SK-N-SH (cell line): ENCODE results near the gene TCHP. TPM values are rescaled to one million over a fixed set of nuclear protein-coding genes. Genes with fewer than 3 reads are reported as not detected.

ENCODE experiments used
- CTCF ChIA-PET: fragments of 300-600, 350-600 bp; formaldehyde crosslinking; extraction: SDS; loops from one replicate; lab custom pipeline; 2021; lab: Yijun Ruan, JAX
- POLR2A ChIA-PET: fragments of 350-600 bp; sonication (Branson Sonifier 250); formaldehyde crosslinking; extraction: SDS; loops from one replicate; lab custom pipeline; 2020; ENCODE audit warnings: antibody characterized with exemption, inconsistent platforms; lab: Yijun Ruan, JAX
- DNase-seq: peaks from one replicate; pipeline ENCODE4 v3.0.0; 2012
- H2AFZ ChIP-seq: fragments of 200-600 bp; sonication (generic); 2 replicates; pipeline ENCODE4 v1.8.1; 2016; ENCODE audit warnings: antibody characterized with exemption, mild to moderate bottlenecking, low read depth
- H3F3A ChIP-seq: fragments of 200-600 bp; sonication (generic); replicated peaks from 2 replicates; pipeline ENCODE3; 2016; ENCODE audit warnings: antibody characterized with exemption, mild to moderate bottlenecking; ENCODE audit not compliant: insufficient read depth
- H3K27ac ChIP-seq, 2 experiments: fragments of 200-500 bp in 1 of 2; fragments of 200-600 bp in 1 of 2; sonication (Bioruptor generic) in 1 of 2; sonication (generic), shearing (Covaris generic) in 1 of 2; 2 replicates each; pipeline versions ENCODE4 v1.5.1 to v1.6.1; 2014 to 2016; ENCODE audit warnings: low read depth in 2 of 2, inconsistent platforms in 1 of 2, low read length in 1 of 2, mild to moderate bottlenecking in 1 of 2, mixed read lengths in 1 of 2
- H3K27me3 ChIP-seq: fragments of 200-600 bp; sonication (generic), shearing (Covaris generic); 2 replicates; pipeline ENCODE4 v1.6.1; 2016; ENCODE audit warnings: mixed run types; ENCODE audit not compliant: insufficient read depth
- H3K36me3 ChIP-seq, 2 experiments: fragments of 200-500 bp in 1 of 2; fragments of 200-600 bp in 1 of 2; sonication (Bioruptor generic) in 1 of 2; sonication (generic) in 1 of 2; replicated peaks in 1 of 2; 2 replicates each; pipeline versions ENCODE3 to v1.5.1; 2014 to 2016; ENCODE audit warnings: low read length in 1 of 2, mild to moderate bottlenecking in 1 of 2; ENCODE audit not compliant: insufficient read depth in 2 of 2, control insufficient read depth in 1 of 2
- H3K4me1 ChIP-seq, 2 experiments: fragments of 200-500 bp in 1 of 2; fragments of 200-600 bp in 1 of 2; sonication (Bioruptor generic) in 1 of 2; sonication (generic), shearing (Covaris generic) in 1 of 2; 2 replicates each; pipeline versions ENCODE4 v1.5.1 to v1.6.1; 2014 to 2016; ENCODE audit warnings: low read depth in 1 of 2, low read length in 1 of 2, mixed run types in 1 of 2; ENCODE audit not compliant: insufficient read depth in 2 of 2, control insufficient read depth in 1 of 2
- H3K4me2 ChIP-seq: fragments of 200-600 bp; sonication (generic), shearing (Covaris generic); 2 replicates; pipeline ENCODE4 v1.6.1; 2017; ENCODE audit warnings: mixed run types
- H3K4me3 ChIP-seq, 2 experiments: fragments of 200-500 bp in 1 of 2; fragments of 200-600 bp in 1 of 2; sonication (Bioruptor generic) in 1 of 2; sonication (generic), shearing (Covaris generic) in 1 of 2; 2 replicates each; pipeline versions ENCODE4 v1.5.1 to v1.8.1; 2014 to 2016; ENCODE audit warnings: low read depth in 2 of 2, inconsistent platforms in 1 of 2, low read length in 1 of 2, mild to moderate bottlenecking in 1 of 2, mixed read lengths in 1 of 2, moderate library complexity in 1 of 2
- H3K79me2 ChIP-seq: fragments of 200-600 bp; sonication (generic); 2 replicates; pipeline ENCODE4 v1.8.1; 2017; ENCODE audit warnings: mild to moderate bottlenecking; ENCODE audit not compliant: insufficient read depth
- H3K9ac ChIP-seq: fragments of 200-600 bp; sonication (generic); 2 replicates; pipeline ENCODE4 v1.6.1; 2017; ENCODE audit warnings: mixed run types
- H3K9me2 ChIP-seq: fragments of 200-600 bp; sonication (generic); 2 replicates; pipeline ENCODE4 v1.6.1; 2017; ENCODE audit warnings: mixed run types
- H3K9me3 ChIP-seq: fragments of 200-600 bp; sonication (generic); 2 replicates; pipeline ENCODE4 v1.6.1; 2017; ENCODE audit warnings: mixed run types, mild to moderate bottlenecking, moderate library complexity
- H4K20me1 ChIP-seq: fragments of 200-600 bp; sonication (generic); 2 replicates; pipeline ENCODE4 v1.6.1; 2017; ENCODE audit warnings: mild to moderate bottlenecking, mixed run types; ENCODE audit not compliant: insufficient read depth
- EZH2phosphoT487 ChIP-seq: fragments of 200-600 bp; sonication (generic); IDR thresholded peaks from 2 replicates; pipeline ENCODE4 v1.6.1; 2017; ENCODE audit warnings: low read depth, mixed run types, mild to moderate bottlenecking, antibody characterized with exemption, moderate library complexity, borderline replicate concordance
- FOXJ3 ChIP-seq: sonication (generic); formaldehyde crosslinking; IDR thresholded peaks from 2 replicates; pipeline ENCODE4 v1.5.1; 2020; ENCODE audit warnings: mild to moderate bottlenecking, missing genetic modification reagents
- GABPA ChIP-seq: IDR thresholded peaks from 2 replicates; pipeline ENCODE4 v1.4.0; 2012; ENCODE audit warnings: low read depth, mild to moderate bottlenecking
- JUND ChIP-seq: IDR thresholded peaks from 2 replicates; pipeline ENCODE4 v1.4.0; 2012
- MEF2A ChIP-seq: IDR thresholded peaks from 2 replicates; pipeline ENCODE4 v1.4.0; 2012; ENCODE audit warnings: low read depth, borderline replicate concordance
- NRF1 ChIP-seq: IDR thresholded peaks from 2 replicates; pipeline ENCODE4 v1.6.1; 2012; ENCODE audit warnings: low read depth, mild to moderate bottlenecking, low read length
- RAD21 ChIP-seq: IDR thresholded peaks from 2 replicates; pipeline ENCODE4 v1.6.1; 2012; ENCODE audit warnings: mild to moderate bottlenecking, low read length
- RFX5 ChIP-seq: IDR thresholded peaks from 2 replicates; pipeline ENCODE4 v1.6.1; 2012; ENCODE audit warnings: mild to moderate bottlenecking, improper control_type of control experiment, low read length
- RXRA ChIP-seq: IDR thresholded peaks from 2 replicates; pipeline ENCODE4 v1.4.0; 2012; ENCODE audit warnings: low read depth, mild to moderate bottlenecking, borderline replicate concordance
- SIN3A ChIP-seq: IDR thresholded peaks from 2 replicates; pipeline ENCODE4 v1.6.1; 2012; ENCODE audit warnings: low read depth, mild to moderate bottlenecking, low read length, moderate library complexity, borderline replicate concordance
- SMC3 ChIP-seq: IDR thresholded peaks from 2 replicates; pipeline ENCODE4 v1.6.1; 2012; ENCODE audit warnings: low read depth, low read length, improper control_type of control experiment
- TAF1 ChIP-seq: IDR thresholded peaks from 2 replicates; pipeline ENCODE4 v1.6.1; 2012; ENCODE audit warnings: low read depth, mild to moderate bottlenecking, low read length, moderate library complexity, borderline replicate concordance
- TCF12 ChIP-seq: IDR thresholded peaks from 2 replicates; pipeline ENCODE4 v1.4.0; 2012
- TEAD4 ChIP-seq: IDR thresholded peaks from 2 replicates; pipeline ENCODE4 v1.4.0; 2012; ENCODE audit warnings: mild to moderate bottlenecking, borderline replicate concordance; ENCODE audit not compliant: insufficient read depth
- USF1 ChIP-seq: IDR thresholded peaks from 2 replicates; pipeline ENCODE4 v1.4.0; 2012; ENCODE audit warnings: low read depth, borderline replicate concordance
- YY1 ChIP-seq: IDR thresholded peaks from 2 replicates; pipeline ENCODE4 v1.4.0; 2012; ENCODE audit warnings: low read depth, mild to moderate bottlenecking
- WGBS: methylation state at CpG from one replicate; pipeline ENCODE4 v1.1.6; 2017; ENCODE audit warnings: low lambda C conversion rate; 5-methylcytosine and 5-hydroxymethylcytosine counted together
- polyA plus RNA-seq, 3 experiments: library from polyadenylated mRNA; depleted of rRNA; stranded (reverse); fragments of >200 nt; gene quantifications; 2 replicates each; pipeline ENCODE4 v1.2.3, GENCODE V29; 2012
- TF ChIP-seq, protein P1 (sequence below): IDR thresholded peaks from 2 replicates; pipeline ENCODE4 v1.4.0; 2012; ENCODE audit warnings: low read depth, borderline replicate concordance
- TF ChIP-seq, protein P2 (sequence below): fragments of 200-600 bp; sonication (generic); IDR thresholded peaks from 2 replicates; pipeline ENCODE4 v1.6.1; 2017; ENCODE audit warnings: antibody characterized with exemption, mild to moderate bottlenecking, moderate library complexity
- TF ChIP-seq, protein P3 (sequence below): IDR thresholded peaks from 2 replicates; pipeline ENCODE4 v1.6.1; 2012; ENCODE audit warnings: mild to moderate bottlenecking, low read depth, low read length, moderate library complexity
- TF ChIP-seq, protein P4 (sequence below): fragments of 150-350 bp; IDR thresholded peaks from 2 replicates; pipeline ENCODE4 v1.6.1; 2016; ENCODE audit warnings: mild to moderate bottlenecking, low read depth, low read length
- TF ChIP-seq, protein P5 (sequence below): IDR thresholded peaks from 2 replicates; pipeline ENCODE4; 2012

The TCHP gene
- polyA plus RNA-seq, 1 of the 3 experiments (the other 2 are of a cell fraction) = 37.3 TPM

GRCh38 chr12:109949089-109949488, 49.0 kb downstream of the TCHP start:
- H3K36me3 ChIP-seq = peaks cover 34 to 68% of the 10 kb centered on the region in 2 experiments
- no peaks in the 10 kb centered on the region for H3K79me2 ChIP-seq
- peaks cover 48% of the 10 kb centered on the region for H3F3A ChIP-seq
- no peak overlapping the region for H3K9ac ChIP-seq
- no peaks in the 10 kb centered on the region for H3K9me2 ChIP-seq
- ChIA-PET CTCF (no interaction called here), POLR2A (no interaction called here)
- no peaks in the 10 kb centered on the region for H3K9me3 ChIP-seq
- 94% methylated on average over 1 of the region's 1 CpG for whole genome bisulfite sequencing
- peak; percentile 49; the same call in 1 of the 2 replicates for TF ChIP-seq TEAD4
- TF ChIP-seq TCF12 = peak; percentile 87
- no peak for TF ChIP-seq NRF1
- no peak for TF ChIP-seq FOXJ3 (CRISPR knock-in tag)
- TF ChIP-seq RFX5 = no peak
- TF ChIP-seq, protein P1, sequence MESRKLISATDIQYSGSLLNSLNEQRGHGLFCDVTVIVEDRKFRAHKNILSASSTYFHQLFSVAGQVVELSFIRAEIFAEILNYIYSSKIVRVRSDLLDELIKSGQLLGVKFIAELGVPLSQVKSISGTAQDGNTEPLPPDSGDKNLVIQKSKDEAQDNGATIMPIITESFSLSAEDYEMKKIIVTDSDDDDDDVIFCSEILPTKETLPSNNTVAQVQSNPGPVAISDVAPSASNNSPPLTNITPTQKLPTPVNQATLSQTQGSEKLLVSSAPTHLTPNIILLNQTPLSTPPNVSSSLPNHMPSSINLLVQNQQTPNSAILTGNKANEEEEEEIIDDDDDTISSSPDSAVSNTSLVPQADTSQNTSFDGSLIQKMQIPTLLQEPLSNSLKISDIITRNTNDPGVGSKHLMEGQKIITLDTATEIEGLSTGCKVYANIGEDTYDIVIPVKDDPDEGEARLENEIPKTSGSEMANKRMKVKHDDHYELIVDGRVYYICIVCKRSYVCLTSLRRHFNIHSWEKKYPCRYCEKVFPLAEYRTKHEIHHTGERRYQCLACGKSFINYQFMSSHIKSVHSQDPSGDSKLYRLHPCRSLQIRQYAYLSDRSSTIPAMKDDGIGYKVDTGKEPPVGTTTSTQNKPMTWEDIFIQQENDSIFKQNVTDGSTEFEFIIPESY = no peak
- TF ChIP-seq, protein P2, sequence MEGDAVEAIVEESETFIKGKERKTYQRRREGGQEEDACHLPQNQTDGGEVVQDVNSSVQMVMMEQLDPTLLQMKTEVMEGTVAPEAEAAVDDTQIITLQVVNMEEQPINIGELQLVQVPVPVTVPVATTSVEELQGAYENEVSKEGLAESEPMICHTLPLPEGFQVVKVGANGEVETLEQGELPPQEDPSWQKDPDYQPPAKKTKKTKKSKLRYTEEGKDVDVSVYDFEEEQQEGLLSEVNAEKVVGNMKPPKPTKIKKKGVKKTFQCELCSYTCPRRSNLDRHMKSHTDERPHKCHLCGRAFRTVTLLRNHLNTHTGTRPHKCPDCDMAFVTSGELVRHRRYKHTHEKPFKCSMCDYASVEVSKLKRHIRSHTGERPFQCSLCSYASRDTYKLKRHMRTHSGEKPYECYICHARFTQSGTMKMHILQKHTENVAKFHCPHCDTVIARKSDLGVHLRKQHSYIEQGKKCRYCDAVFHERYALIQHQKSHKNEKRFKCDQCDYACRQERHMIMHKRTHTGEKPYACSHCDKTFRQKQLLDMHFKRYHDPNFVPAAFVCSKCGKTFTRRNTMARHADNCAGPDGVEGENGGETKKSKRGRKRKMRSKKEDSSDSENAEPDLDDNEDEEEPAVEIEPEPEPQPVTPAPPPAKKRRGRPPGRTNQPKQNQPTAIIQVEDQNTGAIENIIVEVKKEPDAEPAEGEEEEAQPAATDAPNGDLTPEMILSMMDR = no peak
- no peak for TF ChIP-seq EZH2phosphoT487
- TF ChIP-seq, protein P3, sequence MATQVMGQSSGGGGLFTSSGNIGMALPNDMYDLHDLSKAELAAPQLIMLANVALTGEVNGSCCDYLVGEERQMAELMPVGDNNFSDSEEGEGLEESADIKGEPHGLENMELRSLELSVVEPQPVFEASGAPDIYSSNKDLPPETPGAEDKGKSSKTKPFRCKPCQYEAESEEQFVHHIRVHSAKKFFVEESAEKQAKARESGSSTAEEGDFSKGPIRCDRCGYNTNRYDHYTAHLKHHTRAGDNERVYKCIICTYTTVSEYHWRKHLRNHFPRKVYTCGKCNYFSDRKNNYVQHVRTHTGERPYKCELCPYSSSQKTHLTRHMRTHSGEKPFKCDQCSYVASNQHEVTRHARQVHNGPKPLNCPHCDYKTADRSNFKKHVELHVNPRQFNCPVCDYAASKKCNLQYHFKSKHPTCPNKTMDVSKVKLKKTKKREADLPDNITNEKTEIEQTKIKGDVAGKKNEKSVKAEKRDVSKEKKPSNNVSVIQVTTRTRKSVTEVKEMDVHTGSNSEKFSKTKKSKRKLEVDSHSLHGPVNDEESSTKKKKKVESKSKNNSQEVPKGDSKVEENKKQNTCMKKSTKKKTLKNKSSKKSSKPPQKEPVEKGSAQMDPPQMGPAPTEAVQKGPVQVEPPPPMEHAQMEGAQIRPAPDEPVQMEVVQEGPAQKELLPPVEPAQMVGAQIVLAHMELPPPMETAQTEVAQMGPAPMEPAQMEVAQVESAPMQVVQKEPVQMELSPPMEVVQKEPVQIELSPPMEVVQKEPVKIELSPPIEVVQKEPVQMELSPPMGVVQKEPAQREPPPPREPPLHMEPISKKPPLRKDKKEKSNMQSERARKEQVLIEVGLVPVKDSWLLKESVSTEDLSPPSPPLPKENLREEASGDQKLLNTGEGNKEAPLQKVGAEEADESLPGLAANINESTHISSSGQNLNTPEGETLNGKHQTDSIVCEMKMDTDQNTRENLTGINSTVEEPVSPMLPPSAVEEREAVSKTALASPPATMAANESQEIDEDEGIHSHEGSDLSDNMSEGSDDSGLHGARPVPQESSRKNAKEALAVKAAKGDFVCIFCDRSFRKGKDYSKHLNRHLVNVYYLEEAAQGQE = no peak
- no peak for TF ChIP-seq USF1
- TF ChIP-seq RXRA = no peak
- TF ChIP-seq RAD21 = no peak
- TF ChIP-seq, protein P4, sequence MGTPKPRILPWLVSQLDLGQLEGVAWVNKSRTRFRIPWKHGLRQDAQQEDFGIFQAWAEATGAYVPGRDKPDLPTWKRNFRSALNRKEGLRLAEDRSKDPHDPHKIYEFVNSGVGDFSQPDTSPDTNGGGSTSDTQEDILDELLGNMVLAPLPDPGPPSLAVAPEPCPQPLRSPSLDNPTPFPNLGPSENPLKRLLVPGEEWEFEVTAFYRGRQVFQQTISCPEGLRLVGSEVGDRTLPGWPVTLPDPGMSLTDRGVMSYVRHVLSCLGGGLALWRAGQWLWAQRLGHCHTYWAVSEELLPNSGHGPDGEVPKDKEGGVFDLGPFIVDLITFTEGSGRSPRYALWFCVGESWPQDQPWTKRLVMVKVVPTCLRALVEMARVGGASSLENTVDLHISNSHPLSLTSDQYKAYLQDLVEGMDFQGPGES = no peak
- no peak for TF ChIP-seq YY1
- no peak for TF ChIP-seq MEF2A
- no peak for TF ChIP-seq SIN3A
- peak; percentile 23; the same call in 1 of the 2 replicates for TF ChIP-seq JUND
- TF ChIP-seq GABPA = no peak
- TF ChIP-seq SMC3 = no peak
- TF ChIP-seq TAF1 = no peak
- TF ChIP-seq, protein P5, sequence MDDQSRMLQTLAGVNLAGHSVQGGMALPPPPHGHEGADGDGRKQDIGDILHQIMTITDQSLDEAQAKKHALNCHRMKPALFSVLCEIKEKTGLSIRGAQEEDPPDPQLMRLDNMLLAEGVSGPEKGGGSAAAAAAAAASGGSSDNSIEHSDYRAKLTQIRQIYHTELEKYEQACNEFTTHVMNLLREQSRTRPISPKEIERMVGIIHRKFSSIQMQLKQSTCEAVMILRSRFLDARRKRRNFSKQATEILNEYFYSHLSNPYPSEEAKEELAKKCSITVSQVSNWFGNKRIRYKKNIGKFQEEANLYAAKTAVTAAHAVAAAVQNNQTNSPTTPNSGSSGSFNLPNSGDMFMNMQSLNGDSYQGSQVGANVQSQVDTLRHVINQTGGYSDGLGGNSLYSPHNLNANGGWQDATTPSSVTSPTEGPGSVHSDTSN = peak; percentile 31; the same call in 1 of the 2 replicates
- 0 out of 2 replicates have a peak overlapping the region, but pooled peaks have one; percentile 18 for H3K4me2 ChIP-seq
- H3K27me3 ChIP-seq = no peaks in the 10 kb centered on the region
- peak overlapping the region; percentile 76 to 92 for H3K27ac ChIP-seq
- H3K4me1 ChIP-seq = peaks cover 10 to 62% of the 10 kb centered on the region in 2 experiments
- peaks cover 3% of the 10 kb centered on the region; the same call in 1 of the 2 replicates for H4K20me1 ChIP-seq
- no peak overlapping the region for H2AFZ ChIP-seq
- no peak for DNase-seq
- H3K4me3 ChIP-seq = no peak overlapping the region
